CD14-positive monocyte (primary cell): Measurements from ENCODE around the gene RELT. TPM values are rescaled to one million over a fixed set of nuclear protein-coding genes. Genes with fewer than 3 reads are reported as not detected.

ENCODE experiments used
- DNase-seq, 3 donors: peaks; one replicate each; pipeline ENCODE4 v3.0.0-alpha.2; 2011 to 2022
- H2AFZ ChIP-seq: 2 replicates; pipeline ENCODE4 v1.6.0; 2012; ENCODE audit warnings: mild to moderate bottlenecking, low read depth, low read length, inconsistent platforms; ENCODE audit not compliant: insufficient read depth, poor library complexity, severe bottlenecking
- H3K27ac ChIP-seq, 2 donors: 1 replicate in 1 of 2; 2 replicates in 1 of 2; pipeline ENCODE4 v1.5.1; 2012 to 2013; ENCODE audit warnings: low read length in 2 of 2, control low read depth in 1 of 2, inconsistent platforms in 1 of 2, low read depth in 1 of 2, mild to moderate bottlenecking in 1 of 2
- H3K27me3 ChIP-seq, 2 donors: one replicate each; pipeline versions ENCODE4 v1.6.0 to v1.6.1; 2011 to 2013; ENCODE audit warnings: low read length in 2 of 2; ENCODE audit not compliant: control insufficient read depth in 2 of 2, insufficient read depth in 2 of 2
- H3K36me3 ChIP-seq, 2 donors: replicated peaks in 1 of 2; 1 replicate in 1 of 2; 2 replicates in 1 of 2; pipeline versions ENCODE4 v1.5.1 to v1.6.1; 2012 to 2013; ENCODE audit warnings: low read length in 2 of 2, control low read depth in 1 of 2, inconsistent platforms in 1 of 2, mild to moderate bottlenecking in 1 of 2; ENCODE audit not compliant: insufficient read depth in 2 of 2, control insufficient read depth in 1 of 2
- H3K4me1 ChIP-seq, 2 donors: 1 replicate in 1 of 2; 2 replicates in 1 of 2; pipeline versions ENCODE4 v1.5.1 to v1.6.1; 2012 to 2013; ENCODE audit warnings: low read length in 2 of 2, control low read depth in 1 of 2, inconsistent platforms in 1 of 2, mild to moderate bottlenecking in 1 of 2, moderate library complexity in 1 of 2; ENCODE audit not compliant: insufficient read depth in 2 of 2, control insufficient read depth in 1 of 2
- H3K4me2 ChIP-seq: replicated peaks from 2 replicates; pipeline ENCODE3; 2012; ENCODE audit warnings: low read length, moderate library complexity, mild to moderate bottlenecking; ENCODE audit not compliant: poor library complexity, severe bottlenecking; ENCODE audit errors: extremely low read depth
- H3K4me3 ChIP-seq, 3 experiments: fragments of 200-600 bp in 1 of 3; sonication (generic) in 1 of 3; replicated peaks in 1 of 3; 1 replicate in 2 of 3; 2 replicates in 1 of 3; pipeline ENCODE4 v1.5.1; 2011 to 2013; ENCODE audit warnings: low read length in 3 of 3, mild to moderate bottlenecking in 3 of 3, control low read depth in 2 of 3, low read depth in 2 of 3, inconsistent platforms in 1 of 3, moderate library complexity in 1 of 3
- H3K79me2 ChIP-seq: 2 replicates; pipeline ENCODE4 v1.6.0; 2012; ENCODE audit warnings: mild to moderate bottlenecking, control low read depth, inconsistent platforms, low read length, moderate library complexity; ENCODE audit not compliant: insufficient read depth
- H3K9ac ChIP-seq: 2 replicates; pipeline ENCODE4 v1.6.0; 2017; ENCODE audit warnings: low read length, mild to moderate bottlenecking; ENCODE audit not compliant: insufficient read depth, poor library complexity, severe bottlenecking
- H3K9me3 ChIP-seq, 2 donors: replicated peaks in 1 of 2; 1 replicate in 1 of 2; 2 replicates in 1 of 2; pipeline versions ENCODE4 v1.5.1 to v1.6.1; 2012 to 2013; ENCODE audit warnings: low read length in 2 of 2, control low read depth in 1 of 2; ENCODE audit not compliant: control insufficient read depth in 1 of 2, insufficient read depth in 1 of 2
- H4K20me1 ChIP-seq: 2 replicates; pipeline ENCODE4 v1.6.0; 2012; ENCODE audit warnings: mild to moderate bottlenecking, low read length, control low read depth, moderate library complexity; ENCODE audit not compliant: insufficient read depth
- H3K27ac Mint-ChIP-seq, 7 donors: one replicate each; pipeline ENCODE4 v1.8.0; 2020; ENCODE audit warnings: mild to moderate bottlenecking in 7 of 7, mixed read lengths in 7 of 7, moderate library complexity in 6 of 7, inconsistent platforms in 2 of 7
- H3K27me3 Mint-ChIP-seq, 3 donors: one replicate each; pipeline ENCODE4 v1.8.0; 2021 to 2022; ENCODE audit warnings: low read depth in 3 of 3, mild to moderate bottlenecking in 3 of 3, mixed read lengths in 3 of 3, moderate library complexity in 3 of 3, inconsistent platforms in 1 of 3
- H3K36me3 Mint-ChIP-seq, 2 donors: one replicate each; pipeline ENCODE4 v1.8.0; 2020; ENCODE audit warnings: mixed read lengths in 2 of 2, inconsistent platforms in 1 of 2, mild to moderate bottlenecking in 1 of 2
- H3K4me1 Mint-ChIP-seq: one replicate; pipeline ENCODE4 v1.8.0; 2020; ENCODE audit warnings: mild to moderate bottlenecking, mixed read lengths
- H3K4me3 Mint-ChIP-seq, 2 donors: one replicate each; pipeline ENCODE4 v1.8.0; 2020; ENCODE audit warnings: mild to moderate bottlenecking in 2 of 2, mixed read lengths in 2 of 2, moderate library complexity in 1 of 2
- H3K9me3 Mint-ChIP-seq, 7 donors: one replicate each; pipeline ENCODE4 v1.8.0; 2020 to 2022; ENCODE audit warnings: mixed read lengths in 7 of 7, mild to moderate bottlenecking in 6 of 7, moderate library complexity in 6 of 7, inconsistent platforms in 2 of 7
- WGBS: methylation state at CpG from one replicate; pipeline ENCODE4 v1.1.5; 2013; ENCODE audit warnings: missing lambda C conversion rate; ENCODE audit not compliant: insufficient coverage; 5-methylcytosine and 5-hydroxymethylcytosine counted together
- intact Hi-C, 2 donors: fragments of 100-400 bp; cut with micrococcal nuclease; formaldehyde crosslinking; loops; one replicate each; pipeline versions ENCODE4 v1.15.0 to v1.15.1; 2023
- polyA plus RNA-seq, 3 donors: library from polyadenylated mRNA; depleted of rRNA in 1 of 3; unstranded in 2 of 3; stranded (reverse) in 1 of 3; fragments of 300-500 nt in 2 of 3; fragments of >200 nt in 1 of 3; fragmentation: Illumina TruSeq in 2 of 3; gene quantifications; 1 replicate in 2 of 3; 2 replicates in 1 of 3; pipeline ENCODE4 v1.2.3, GENCODE V29; 2012 to 2021
- TF ChIP-seq, protein P1 (sequence below): fragments of 200-600 bp; IDR thresholded peaks from one replicate; pipeline ENCODE4 v1.8.0; 2022; ENCODE audit warnings: antibody characterized with exemption, mild to moderate bottlenecking

The RELT gene
- polyA plus RNA-seq, 3 donors = 16.4 to 265 (median 27.3) TPM

DNA sequence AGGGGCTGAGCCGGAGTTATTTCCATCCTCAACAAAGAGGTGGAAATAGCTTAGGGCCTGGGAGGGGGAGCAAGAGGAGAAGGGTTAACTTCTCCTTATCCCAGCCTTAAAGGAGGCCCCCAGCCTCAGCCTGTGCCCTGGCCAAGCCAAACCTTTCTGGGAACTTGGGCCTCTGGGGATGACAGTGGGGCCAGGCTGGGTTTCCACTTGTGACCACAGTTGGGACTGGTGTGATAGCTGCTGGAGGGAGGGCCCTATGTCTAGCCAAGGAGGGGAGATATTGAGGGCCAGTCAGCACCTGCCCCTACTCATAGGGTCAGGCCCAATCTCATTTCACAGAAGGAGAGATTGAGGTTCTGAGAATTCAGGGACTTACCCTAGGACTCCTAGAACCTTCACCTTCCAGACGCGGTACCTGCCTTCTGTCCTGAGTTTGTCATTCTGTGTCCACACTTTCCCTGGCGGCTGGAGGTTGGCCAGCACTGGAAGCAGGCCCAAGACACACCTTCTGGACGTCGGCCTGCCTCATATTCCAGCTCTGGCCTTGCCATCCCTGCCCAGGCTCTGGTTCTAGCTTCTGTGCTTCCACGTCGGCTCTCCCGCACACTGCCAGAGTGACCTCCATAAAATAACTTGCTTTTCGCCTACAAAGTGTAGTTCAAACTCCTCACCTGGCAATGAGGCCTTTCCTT lies 3.1 kb downstream of the RELT start:
- Mint-ChIP-seq H3K36me3 (peaks cover 38 to 53% of the 10 kb centered on the region in 2 donors), H3K4me3 (peak overlapping the region; percentile 98), H3K27ac (peak overlapping the region; percentile 91 to 99 (median 98)), H3K27me3 (peaks cover 0 to 6% (median 0%) of the 10 kb centered on the region in 3 donors), H3K4me1 (peaks cover 81% of the 10 kb centered on the region), H3K9me3 (no peaks in the 10 kb centered on the region)
- Histone ChIP-seq H3K9ac (peak overlapping the region; percentile 54), H3K4me2 (peak overlapping the region; percentile 83), H3K4me1 (peaks cover 78 to 81% of the 10 kb centered on the region in 2 donors), H3K27ac (peak overlapping the region; percentile 84 to 98), H3K4me3 (peak overlapping the region; percentile 59 to 95 (median 86)), H3K79me2 (peaks cover 89% of the 10 kb centered on the region), H2AFZ (no peak overlapping the region), H3K27me3 (no peaks in the 10 kb centered on the region), H3K36me3 (peaks cover 2 to 24% of the 10 kb centered on the region in 2 donors), H4K20me1 (peaks cover 82% of the 10 kb centered on the region), H3K9me3 (no peaks in the 10 kb centered on the region)
- WGBS = 90% methylated on average over 9 of the region's 10 CpGs
- TF ChIP-seq, protein P1, sequence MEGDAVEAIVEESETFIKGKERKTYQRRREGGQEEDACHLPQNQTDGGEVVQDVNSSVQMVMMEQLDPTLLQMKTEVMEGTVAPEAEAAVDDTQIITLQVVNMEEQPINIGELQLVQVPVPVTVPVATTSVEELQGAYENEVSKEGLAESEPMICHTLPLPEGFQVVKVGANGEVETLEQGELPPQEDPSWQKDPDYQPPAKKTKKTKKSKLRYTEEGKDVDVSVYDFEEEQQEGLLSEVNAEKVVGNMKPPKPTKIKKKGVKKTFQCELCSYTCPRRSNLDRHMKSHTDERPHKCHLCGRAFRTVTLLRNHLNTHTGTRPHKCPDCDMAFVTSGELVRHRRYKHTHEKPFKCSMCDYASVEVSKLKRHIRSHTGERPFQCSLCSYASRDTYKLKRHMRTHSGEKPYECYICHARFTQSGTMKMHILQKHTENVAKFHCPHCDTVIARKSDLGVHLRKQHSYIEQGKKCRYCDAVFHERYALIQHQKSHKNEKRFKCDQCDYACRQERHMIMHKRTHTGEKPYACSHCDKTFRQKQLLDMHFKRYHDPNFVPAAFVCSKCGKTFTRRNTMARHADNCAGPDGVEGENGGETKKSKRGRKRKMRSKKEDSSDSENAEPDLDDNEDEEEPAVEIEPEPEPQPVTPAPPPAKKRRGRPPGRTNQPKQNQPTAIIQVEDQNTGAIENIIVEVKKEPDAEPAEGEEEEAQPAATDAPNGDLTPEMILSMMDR = no peak
- intact Hi-C loops = no loop called here
- no peak for DNase-seq

GRCh38 chr11:73380331-73380730 lies 4.1 kb downstream of the RELT start:
- Histone ChIP-seq H4K20me1 (peaks cover 91% of the 10 kb centered on the region), H3K9ac (peak overlapping the region; percentile 54), H2AFZ (no peak overlapping the region), H3K4me2 (peak overlapping the region; percentile 83), H3K4me3 (peak overlapping the region in 1 of 3 experiments; percentile 95), H3K36me3 (peaks cover 2 to 24% of the 10 kb centered on the region in 2 donors), H3K9me3 (no peaks in the 10 kb centered on the region), H3K27me3 (no peaks in the 10 kb centered on the region), H3K79me2 (peaks cover 95% of the 10 kb centered on the region), H3K27ac (peak overlapping the region; percentile 84 to 98), H3K4me1 (peaks cover 88 to 90% of the 10 kb centered on the region in 2 donors)
- Mint-ChIP-seq H3K4me1 (peaks cover 88% of the 10 kb centered on the region), H3K9me3 (no peaks in the 10 kb centered on the region), H3K36me3 (peaks cover 42 to 59% of the 10 kb centered on the region in 2 donors), H3K4me3 (peak overlapping the region; percentile 71 to 98), H3K27ac (peak overlapping the region; percentile 91 to 99 (median 98)), H3K27me3 (peaks cover 0 to 5% (median 0%) of the 10 kb centered on the region in 3 donors)
- peak; percentile 54 to 70 (median 70) for DNase-seq
- intact Hi-C loops = no loop called here
- TF ChIP-seq, protein P1 = no peak
- 68% methylated on average over 4 of the region's 7 CpGs for WGBS
